ENCODE data around the gene MAPK4. TPM values are rescaled to one million over a fixed set of nuclear protein-coding genes. Genes with fewer than 3 reads are reported as not detected.
A peak's percentile ranks its signal among the peaks of the same experiment; 100 is the strongest.
"Not testable (repeated sequence)": the region's sequence is repeated elsewhere in the genome, so short reads cannot be mapped to it uniquely, and the experiment has no call there.

Gene MAPK4
- polyA plus RNA-seq (2013, experiment 1 of 2; ENCODE audit: insufficient read length), result not detected
- polyA plus RNA-seq (2013, experiment 2 of 2; ENCODE audit: insufficient read length), result not detected

DNA sequence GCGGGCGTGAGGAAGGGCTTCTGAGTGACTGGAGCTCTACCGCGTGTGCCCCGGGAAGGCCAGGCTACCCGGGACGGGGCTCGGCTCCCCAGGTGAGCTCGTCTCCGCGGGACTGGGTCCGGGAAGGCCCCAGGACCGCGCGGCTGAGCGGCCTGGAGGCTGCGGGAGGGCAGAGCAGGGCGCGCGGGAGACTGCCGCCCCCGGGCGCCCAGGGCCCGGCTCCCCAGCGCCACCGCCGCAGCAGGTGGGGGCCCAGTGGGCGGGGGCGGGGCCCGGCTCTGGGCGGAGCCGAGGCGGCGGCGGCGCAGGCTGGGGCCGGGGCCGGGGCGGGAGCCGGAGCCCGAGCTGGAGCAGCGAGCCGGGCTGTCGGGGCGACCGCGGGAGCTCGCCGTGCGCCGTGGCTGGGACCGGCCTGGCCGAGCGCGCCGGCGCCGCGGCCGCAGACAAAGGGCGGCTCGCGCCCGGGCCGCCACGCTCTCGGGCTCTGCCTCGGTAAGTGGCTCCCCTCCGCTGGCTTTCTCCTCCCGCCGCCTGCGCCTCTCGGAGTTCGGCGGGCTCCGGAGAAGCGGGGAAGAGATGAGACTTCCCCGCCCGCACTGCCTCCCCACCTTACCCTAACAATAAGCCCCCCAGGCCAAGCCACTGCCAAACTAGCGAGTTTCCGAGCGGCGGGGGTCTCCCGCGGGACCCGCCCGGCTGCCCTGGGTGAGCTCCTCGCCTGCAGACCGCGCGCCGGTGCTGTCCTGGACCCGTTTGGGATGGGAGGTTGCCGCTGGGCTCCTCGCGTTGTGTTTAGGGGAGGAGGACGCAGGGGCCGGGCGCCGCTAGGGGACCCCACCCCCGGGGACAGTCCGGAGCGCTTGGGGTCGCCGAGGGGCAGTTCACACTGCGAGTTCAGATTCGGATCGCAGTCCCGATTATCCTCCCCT is at the start of gene MAPK4:
Gene MAPK4 (plus strand): TSS at position 336 of the 929 bp plus-strand sequence. CDS start 103,872 bp downstream, outside the sequence.
- DNase-seq, result peak; percentile 24

DNA sequence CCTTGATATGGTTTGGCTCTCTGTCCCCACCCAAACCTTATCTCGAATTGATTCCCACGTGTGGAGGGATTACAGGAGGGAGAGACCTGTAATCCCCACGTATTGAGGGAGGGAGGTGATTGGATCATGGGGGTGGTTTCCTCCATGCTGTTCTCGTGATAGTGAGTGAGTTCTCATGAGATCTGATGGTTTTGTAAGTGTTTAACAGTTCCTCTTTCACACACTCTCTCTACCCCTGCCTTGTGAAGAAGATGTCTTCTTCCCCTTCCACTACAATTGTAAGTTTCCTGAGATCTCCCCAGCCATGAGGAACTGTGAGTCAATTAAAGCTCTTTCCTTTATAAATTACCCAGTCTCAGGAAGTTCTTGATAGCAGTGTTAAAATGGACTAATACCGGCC is 42.6 kb upstream of the MAPK4 start:
- DNase-seq, result not testable (repeated sequence)

DNA sequence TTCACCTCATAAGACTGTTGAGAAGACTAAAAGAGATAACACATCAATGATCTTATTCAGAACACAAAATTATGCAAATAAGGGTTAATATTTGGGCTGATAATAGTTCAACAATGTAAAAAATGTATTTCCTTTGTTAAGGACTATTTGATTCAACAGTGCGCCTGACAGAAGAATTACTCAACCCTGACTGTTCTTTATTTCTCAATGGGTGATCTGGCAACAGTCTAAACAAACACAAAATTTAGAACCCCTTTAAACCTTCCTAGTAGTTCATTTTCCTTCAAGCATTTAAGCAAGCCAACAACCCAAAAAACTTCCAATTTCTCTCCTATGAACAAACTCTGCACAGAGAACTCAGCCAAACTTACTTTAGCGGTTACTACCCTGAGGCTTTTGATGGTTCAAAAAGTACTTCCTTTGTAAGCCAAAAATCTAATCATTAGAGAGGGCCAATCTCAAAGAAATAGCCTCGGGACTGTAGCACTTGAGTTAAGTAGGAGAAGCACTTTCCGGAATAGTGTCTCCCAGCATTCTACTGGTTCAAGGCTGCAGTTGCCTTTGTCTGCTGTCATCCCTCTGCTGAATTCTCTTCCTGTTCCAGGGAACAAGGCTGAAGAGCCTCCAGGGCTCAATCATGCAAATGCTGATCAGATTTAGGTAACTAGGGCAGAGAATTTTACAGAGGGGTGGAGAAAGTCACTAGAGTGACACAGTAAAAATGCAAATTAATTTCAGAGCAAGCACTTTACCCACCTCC is 40.9 kb upstream of the MAPK4 start:
- DNase-seq, result no peak

DNA sequence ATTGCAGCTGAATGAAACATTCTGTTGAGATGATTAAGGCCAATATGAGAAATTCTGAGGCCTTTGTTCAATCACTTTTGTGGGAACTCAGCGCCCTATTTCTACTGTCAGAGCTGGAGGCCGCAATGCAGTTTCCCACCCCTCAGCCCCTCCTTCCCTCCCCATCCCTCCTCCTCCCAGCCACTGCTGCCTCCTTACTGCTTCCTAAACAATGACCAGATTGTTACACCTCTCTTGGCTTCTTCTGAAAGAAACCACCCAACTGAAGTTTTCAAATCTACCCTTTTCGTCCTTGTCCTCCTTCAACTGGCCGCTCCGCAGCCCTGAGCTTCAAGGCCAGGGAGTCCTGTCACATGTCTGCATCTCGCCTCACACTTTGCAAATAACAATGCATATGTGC is 36.7 kb upstream of the MAPK4 start:
- no peak for DNase-seq

DNA sequence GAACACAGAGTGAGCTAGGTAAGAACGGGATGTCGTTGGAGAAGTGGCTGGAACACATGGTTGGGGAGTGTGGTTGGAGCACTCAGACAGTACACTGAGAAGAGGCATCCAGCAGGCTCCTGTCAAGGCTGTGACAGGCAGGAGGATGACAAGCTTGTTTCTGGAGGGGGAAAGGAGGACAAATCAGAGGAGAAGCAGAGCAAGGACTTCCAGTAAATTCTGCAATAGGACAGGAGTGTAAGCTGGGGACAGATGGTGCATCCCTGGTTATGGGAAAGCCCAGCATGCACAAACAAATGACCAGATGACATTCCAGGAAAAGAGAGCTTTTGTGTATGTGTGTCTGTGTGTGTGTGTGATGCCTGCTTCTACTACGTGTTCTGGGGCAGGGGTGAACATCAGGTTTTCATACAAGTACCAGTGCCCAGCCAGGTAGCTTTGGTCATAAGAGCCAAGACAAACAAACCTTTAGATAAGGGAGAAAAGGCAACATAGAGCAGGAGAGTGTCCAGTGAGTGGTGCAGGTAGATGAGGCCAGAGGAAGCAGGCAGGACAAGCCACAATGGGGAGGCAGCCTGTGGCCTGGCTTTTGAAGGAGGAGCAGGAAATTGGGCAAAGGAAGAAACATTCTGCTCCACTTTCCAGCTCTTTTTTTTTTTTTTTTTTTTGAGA is 32.1 kb upstream of the MAPK4 start:
- DNase-seq, result no peak

DNA sequence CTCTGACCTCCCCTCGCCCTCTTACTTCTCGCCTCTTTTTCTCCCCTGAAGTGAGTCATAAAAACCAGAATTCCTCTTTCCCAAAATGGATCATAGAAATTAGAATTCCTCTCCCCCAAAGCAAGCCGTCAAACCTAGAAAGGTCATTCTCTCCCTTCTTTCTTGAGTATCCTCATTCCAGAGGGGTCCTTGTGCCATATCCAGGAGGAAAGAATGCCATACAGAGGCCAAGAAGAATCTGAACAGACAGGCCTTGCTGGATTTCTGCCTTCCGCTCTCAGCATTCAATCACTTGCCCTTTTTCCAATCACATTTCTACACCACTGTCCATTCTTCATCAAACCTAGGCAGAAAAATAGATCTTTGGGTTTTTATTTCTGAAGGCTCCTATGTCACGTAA is 31.1 kb upstream of the MAPK4 start:
- DNase-seq, result no peak

DNA sequence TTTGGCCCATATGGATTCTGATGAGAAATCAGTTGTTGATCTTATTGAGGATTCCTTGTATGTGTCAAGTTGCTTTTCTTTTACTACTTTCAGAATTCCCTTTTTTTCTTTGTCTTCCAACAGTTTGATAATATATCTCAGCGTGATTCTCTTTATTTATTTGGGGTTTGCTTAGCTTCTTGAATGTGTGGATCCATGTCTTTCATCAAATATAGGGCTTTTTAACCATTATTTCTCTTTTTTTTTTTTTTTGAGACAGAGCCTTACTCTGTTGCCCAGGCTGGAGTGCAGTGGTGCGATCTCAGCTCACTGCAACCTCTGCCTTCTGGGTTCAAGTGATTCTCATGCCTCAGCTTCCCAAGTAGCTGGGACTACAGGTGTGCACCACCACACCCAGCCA is 26.1 kb upstream of the MAPK4 start:
- DNase-seq, result not testable (repeated sequence)

DNA sequence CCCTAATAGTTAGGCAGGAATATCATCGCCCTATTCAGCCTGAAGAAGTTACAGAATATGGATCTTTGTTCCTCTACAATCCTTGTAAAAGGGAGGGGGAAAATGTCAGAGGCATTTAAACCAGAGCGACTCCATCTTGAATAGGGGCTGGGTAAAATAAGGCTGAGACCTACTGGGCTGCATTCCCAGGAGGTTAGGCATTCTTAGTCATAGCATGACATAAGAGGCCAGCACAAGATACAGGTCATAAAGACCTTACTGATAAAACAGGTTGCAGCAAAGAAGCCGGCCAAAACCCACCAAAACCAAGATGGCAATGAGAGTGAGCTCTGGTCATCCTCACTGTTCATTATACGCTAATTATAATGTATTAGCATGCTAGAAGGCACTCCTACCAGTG is 15.4 kb upstream of the MAPK4 start:
- DNase-seq, result not testable (repeated sequence)

DNA sequence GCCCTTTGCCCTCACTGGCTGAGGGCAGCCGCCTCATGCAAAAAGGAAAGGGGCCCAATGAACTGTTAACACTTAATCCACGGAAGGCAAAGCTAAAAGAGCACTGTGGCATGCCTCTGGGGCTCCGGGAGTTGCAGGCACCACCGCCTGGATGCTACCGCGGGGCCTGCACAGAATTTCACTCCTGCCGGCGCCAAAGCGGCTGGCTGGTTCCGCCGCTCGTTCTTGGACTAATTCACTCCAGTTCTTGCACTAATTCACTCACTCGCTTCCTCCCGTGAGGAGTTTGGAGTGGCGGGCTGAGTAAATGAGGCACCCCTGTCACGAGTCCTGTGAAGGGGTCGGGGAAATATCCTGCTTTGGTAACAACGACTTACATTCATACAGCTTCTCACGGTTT is 14.0 kb upstream of the MAPK4 start:
- no peak for DNase-seq

DNA sequence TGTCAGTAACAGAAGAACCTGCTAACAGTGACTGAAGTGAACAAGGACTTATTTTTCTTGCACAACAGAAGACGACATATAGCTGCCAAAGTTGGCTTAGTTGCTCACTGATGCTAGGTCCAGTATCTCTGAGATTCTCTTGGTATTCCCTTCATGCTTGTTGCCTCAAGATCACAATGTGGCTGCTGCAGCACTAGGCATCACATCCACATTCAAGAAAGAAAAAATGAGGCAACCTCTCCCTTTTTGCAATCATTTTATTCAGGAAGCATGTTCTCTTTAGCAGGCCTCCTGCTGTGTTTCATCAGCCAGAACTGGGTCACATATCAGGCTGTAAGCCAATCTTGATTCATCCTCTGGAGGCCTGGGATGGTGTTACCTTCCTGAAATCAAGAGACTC is 11.7 kb upstream of the MAPK4 start:
- DNase-seq, result no peak

DNA sequence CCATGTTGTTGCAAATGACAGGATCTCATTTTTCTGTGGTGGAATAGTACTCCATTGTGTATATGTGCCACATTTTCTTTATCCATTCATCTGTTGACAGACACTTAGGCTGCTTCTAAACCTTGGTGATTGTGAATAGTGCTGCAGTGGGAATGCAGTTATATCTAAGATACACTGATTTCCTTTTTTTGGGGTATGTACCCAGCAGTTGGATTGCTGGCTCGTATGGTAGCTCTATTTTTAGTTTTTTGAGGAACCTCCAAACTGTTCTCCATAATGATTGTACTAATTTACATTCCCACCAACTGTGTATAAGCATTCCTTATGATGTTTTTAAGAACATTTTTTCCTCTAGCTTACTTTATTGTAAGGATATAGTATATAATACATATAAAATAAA is 8.2 kb upstream of the MAPK4 start:
- not testable (repeated sequence) for DNase-seq

DNA sequence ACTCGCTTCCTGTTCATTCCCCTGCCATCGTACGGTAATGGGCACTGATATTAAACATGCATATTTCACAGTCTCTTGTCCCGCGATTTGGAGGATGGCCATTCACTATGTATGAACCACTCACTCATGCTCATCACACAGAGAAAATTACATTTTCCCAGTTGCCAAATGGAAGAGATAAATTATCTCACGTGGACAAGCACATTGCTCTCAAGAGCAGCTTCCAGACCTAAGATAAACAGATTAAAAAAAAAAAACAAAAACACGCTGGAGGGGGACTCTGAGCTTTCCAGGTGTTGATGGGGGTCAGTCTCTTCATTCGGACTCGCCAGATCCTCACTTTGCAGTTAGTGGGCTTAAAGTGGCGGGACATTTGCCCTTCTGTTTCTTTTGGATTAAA is 1.7 kb upstream of the MAPK4 start:
- DNase-seq, result no peak

DNA sequence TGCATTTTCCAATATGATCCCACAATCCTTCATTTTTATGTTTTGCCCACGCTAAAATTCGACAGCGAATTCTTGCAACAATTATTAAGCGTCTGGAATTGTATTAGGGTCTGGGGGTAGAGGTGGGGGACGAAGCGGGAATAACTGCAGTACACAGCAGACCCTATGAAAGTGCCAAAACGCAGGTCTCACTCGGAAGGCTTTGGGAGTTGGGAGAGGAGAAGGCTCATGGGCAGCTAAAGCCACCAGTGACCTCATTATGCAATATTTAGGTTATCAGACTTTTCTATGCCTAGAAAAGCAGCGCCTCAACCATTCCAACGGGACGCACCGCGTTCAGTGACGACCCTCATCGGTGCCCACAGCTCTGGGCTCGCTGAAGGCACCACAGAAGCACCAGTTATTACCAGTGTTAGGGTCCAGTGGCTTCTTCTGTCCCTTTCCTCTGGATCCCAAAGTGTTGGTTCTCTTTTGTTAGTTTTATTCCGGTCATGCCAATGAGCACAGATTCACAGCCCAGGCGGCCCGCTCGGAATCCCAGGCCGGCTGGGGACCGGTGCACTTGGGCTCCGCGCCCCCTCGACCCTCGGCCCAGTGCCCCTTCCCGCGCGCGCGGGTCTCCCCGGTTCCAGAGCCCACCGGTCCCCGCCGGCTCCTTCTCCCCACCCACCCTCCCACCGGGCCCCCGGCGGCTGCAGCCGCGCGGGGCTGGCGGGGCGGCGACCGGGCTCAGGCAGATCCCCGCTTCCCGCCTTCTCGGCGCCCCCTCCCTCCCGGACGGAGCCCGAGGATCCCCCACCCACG is 737 bp upstream of the MAPK4 start:
- DNase-seq, result no peak

DNA sequence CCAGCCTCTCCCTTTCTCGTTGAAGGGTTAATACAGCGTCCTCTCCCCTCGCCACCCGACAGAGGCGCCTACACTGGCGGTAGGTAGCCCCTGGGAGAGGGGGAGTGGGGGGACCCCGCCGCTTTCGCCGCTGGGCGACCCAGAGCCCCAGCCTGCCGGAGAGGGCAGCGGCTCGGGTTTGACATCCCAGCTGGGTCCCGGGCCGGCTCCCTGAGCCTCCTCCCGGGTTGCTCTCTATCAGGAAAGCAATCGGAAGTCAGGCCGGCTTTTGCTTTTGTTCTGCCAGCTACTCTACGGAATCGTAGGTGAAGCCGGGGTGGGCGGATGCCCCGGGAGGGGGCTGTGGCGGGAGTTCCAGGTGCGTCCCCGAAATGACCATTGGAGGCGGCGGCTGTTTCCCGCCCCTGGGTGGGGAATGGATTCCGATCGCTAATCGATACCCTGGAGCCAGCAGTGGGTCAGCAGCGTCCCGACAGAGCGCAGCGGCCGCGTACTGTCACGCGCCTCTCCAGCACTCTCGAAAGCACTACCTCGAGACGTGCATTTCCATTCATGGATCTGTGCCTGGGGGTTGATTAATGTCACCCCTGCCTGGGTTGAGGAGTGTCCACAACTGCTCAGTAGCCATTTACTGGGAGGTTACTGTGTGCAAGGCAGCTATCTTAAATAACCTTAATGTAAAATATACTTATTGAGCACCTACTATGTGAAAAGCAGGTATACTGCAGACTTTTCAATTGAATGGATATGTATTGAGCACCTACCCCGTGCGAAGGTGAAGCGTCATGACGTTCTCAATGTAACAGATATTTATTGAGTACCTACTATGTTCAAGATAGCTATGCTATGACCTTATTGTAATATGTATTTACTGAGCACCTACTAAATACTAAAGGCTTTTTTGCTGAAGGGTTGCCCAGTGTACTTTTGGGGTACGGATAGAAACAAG is 1.1 kb downstream of the MAPK4 start:
- DNase-seq, result no peak

DNA sequence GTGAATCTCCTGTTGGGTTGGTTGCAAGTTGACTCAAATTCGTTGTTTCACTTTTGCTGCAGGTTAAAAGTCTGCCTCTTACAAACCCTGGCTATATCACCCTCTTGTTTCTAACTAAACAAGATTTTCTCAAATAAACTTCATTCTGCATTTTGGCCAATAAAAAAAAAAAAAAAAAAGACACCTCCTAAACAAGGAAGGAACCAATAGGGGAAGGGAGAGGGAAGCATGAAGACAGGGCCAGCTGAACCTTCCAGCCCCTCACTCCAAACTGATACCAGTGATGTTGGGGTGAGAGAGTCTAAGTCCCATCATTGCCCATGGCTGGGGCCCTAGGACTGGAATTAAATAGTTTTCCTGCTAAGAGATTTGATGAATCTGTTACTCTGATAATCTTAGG is 2.4 kb downstream of the MAPK4 start:
- DNase-seq, result not testable (repeated sequence)

DNA sequence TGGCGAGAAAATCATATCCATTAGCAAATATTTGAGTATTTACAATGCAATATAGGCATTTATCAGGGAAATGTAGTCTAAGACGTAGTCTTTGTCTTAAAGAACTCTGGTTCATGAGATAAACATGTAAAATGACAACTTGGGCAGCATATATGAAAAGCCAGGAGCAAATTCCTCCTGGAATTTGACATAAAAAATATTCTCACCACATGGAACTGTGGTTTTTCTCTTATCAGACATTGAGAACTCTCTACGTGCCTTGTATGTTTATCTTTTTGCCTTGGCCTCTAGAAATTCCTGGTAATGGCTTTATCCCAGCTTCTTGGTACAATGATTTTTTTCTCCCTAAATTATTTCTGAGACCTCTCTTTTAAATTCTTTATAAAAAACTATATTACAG is 2.8 kb downstream of the MAPK4 start:
- no peak for DNase-seq

DNA sequence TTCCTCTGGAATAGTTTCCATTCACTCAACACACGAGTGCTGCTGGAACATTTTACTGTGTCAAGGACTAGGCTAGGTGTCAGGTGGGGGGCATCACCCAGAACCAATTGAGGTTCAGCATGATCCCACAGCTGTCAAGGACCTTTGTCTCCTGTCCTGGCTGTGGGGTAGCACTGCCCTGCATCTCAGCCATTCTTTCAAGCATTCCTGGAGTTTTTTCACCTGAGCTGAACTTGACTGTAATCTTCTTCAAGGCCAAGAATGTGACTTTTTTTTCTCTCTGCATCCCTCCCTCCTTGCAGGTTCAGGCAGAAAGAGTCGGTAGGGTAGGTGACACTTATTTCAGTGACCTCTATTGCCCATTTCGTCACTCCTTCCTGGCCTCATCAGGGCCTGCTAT is 3.5 kb downstream of the MAPK4 start:
- no peak for DNase-seq

DNA sequence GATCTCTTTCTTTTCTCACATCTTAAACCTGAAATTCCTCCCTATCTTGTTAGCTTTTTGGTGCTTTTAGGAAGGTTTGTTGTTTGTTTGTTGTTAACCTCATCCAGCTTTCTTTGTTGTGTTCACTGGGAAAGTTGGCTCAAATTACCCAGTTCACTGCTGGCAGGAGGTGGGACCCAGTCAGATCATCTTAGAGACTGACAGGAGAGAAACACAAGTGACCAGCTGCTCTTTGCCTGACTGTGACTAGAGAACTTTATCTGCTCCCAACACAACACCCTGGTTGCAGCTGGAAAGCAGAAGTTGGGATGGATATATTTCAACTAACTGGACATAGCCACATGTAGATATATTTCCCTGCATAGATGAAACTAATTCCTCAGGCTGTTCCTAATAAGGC is 10.0 kb downstream of the MAPK4 start:
- no peak for DNase-seq

DNA sequence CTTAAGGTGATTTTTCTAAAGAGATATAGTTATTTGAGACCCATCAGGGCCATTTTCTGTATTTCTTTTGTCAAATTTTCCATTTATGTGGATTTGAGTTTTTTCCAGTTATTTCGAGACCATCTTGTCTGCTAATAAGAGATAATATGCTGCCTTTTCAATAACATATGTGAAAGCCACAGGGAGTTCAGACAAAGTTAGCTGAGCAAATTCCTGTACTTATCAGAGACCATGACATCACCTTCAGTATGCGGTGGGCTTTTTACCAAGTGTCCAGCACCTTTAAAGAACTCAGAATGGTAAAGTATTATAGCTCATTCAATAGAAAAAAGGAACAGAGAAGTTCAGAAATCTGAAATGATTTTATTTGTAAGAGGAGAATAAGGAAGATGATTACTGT is 11.7 kb downstream of the MAPK4 start:
- DNase-seq, result no peak

DNA sequence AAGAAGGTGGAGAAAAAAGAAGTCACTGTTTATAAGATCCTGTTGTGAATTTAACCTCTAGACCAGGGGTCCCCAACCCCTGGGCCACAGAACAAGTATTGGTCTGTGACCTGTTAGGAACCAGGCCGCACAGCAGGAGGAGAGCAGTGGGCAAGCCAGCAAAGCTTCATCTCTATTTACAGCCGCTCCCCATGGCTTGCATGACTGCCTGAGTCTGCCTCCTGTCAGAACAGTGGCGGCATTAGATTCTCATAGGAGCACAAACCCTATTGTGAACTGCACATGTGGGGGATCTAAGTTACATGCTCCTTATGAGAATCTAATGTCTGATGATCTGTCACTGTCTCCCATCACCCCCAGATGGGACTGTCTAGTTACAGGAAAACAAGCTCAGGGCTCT is 13.3 kb downstream of the MAPK4 start:
- DNase-seq, result not testable (repeated sequence)

DNA sequence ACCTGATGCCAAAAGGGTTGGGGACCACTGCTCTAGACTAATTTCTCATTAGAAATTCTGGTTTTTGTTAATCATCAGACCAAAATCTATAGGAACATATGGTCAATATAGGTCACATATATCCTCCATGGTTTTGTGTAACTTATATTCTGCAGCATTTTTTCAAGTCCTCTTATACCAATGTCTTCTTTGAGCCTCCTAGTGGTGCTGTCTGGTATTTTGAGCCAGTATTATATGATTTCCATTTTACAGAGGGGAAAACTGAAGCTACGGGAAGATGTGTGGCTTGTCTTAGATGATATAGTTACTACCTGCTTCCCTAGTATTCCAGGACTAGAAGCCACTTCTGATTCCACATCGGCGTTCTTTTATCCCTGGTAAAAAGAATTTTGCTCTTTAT is 13.8 kb downstream of the MAPK4 start:
- no peak for DNase-seq
